GM23338 (cell line): ENCODE measurements around the gene PPA1. TPM values are rescaled to one million over a fixed set of nuclear protein-coding genes. Genes with fewer than 3 reads are reported as not detected.
"Not testable (repeated sequence)": the region's sequence is repeated elsewhere in the genome, so short reads cannot be mapped to it uniquely, and the experiment has no call there.

Source experiments
- ATAC-seq: fragments of 200-7000 bp; cut with Tn5 transposase; 3 replicates; pipeline ENCODE4 v1.9.1; 2020
- DNase-seq: peaks from one replicate; pipeline ENCODE4 v3.0.0-alpha.2; 2015; ENCODE audit warnings: low spot score
- H2AFZ ChIP-seq: fragments of 200-600 bp; sonication (generic); 2 replicates; pipeline ENCODE4 v1.8.0; 2016; ENCODE audit warnings: antibody characterized with exemption, mild to moderate bottlenecking, moderate library complexity
- H3F3A ChIP-seq: fragments of 200-600 bp; sonication (generic); replicated peaks from 2 replicates; pipeline ENCODE4 v1.8.0; 2017; ENCODE audit warnings: antibody characterized with exemption, mixed run types, low read depth
- H3K27ac ChIP-seq: fragments of 200-600 bp; sonication (generic); 2 replicates; pipeline ENCODE4 v1.6.1; 2016; ENCODE audit warnings: low read depth
- H3K27me3 ChIP-seq: fragments of 200-600 bp; sonication (generic); 2 replicates; pipeline ENCODE4 v1.8.0; 2016; ENCODE audit warnings: mild to moderate bottlenecking, mixed run types, moderate library complexity; ENCODE audit not compliant: insufficient read depth
- H3K36me3 ChIP-seq: fragments of 200-600 bp; sonication (generic); 2 replicates; pipeline ENCODE4 v1.8.0; 2016; ENCODE audit warnings: mild to moderate bottlenecking; ENCODE audit not compliant: insufficient read depth
- H3K4me1 ChIP-seq: fragments of 200-600 bp; sonication (generic); 2 replicates; pipeline ENCODE4 v1.8.0; 2016; ENCODE audit warnings: mild to moderate bottlenecking, moderate library complexity; ENCODE audit not compliant: insufficient read depth
- H3K4me2 ChIP-seq: fragments of 200-600 bp; sonication (generic); 2 replicates; pipeline ENCODE4 v1.7.1; 2017; ENCODE audit warnings: mixed run types
- H3K4me3 ChIP-seq: fragments of 200-600 bp; sonication (generic); 2 replicates; pipeline ENCODE4 v1.6.1; 2016; ENCODE audit warnings: mixed run types
- H3K79me2 ChIP-seq: fragments of 200-600 bp; sonication (generic); replicated peaks from 2 replicates; pipeline ENCODE4 v1.8.0; 2017; ENCODE audit warnings: mild to moderate bottlenecking; ENCODE audit not compliant: insufficient read depth
- H3K9me2 ChIP-seq: fragments of 200-600 bp; sonication (generic); 2 replicates; pipeline ENCODE4 v1.8.0; 2017; ENCODE audit not compliant: insufficient read depth
- H4K20me1 ChIP-seq: fragments of 200-600 bp; sonication (generic); replicated peaks from 2 replicates; pipeline ENCODE4 v1.8.0; 2017; ENCODE audit warnings: mild to moderate bottlenecking; ENCODE audit not compliant: insufficient read depth
- H3K27ac Mint-ChIP-seq: 2 replicates; pipeline ENCODE4 v1.8.0; 2020; ENCODE audit warnings: inconsistent platforms, mild to moderate bottlenecking, moderate library complexity, mixed read lengths
- H3K27me3 Mint-ChIP-seq: 3 replicates; pipeline ENCODE4 v1.8.0; 2022; ENCODE audit warnings: low read depth, mild to moderate bottlenecking, moderate library complexity, mixed read lengths, inconsistent platforms; ENCODE audit not compliant: insufficient read depth, poor library complexity
- H3K36me3 Mint-ChIP-seq: 3 replicates; pipeline ENCODE4 v1.8.0; 2021; ENCODE audit warnings: low read depth, mild to moderate bottlenecking, inconsistent platforms, moderate library complexity, mixed read lengths
- H3K4me1 Mint-ChIP-seq: 3 replicates; pipeline ENCODE4 v1.8.0; 2020; ENCODE audit warnings: mild to moderate bottlenecking, inconsistent platforms, mixed read lengths
- H3K4me3 Mint-ChIP-seq: 3 replicates; pipeline ENCODE4 v1.8.0; 2021; ENCODE audit warnings: moderate library complexity, mild to moderate bottlenecking, inconsistent platforms, mixed read lengths
- H3K9me3 Mint-ChIP-seq: 3 replicates; pipeline ENCODE4 v1.8.0; 2020; ENCODE audit warnings: moderate library complexity, mild to moderate bottlenecking, inconsistent platforms, mixed read lengths
- CREB1 ChIP-seq: fragments of 250-450 bp; sonication (Bioruptor Pico); IDR thresholded peaks from 2 replicates; pipeline ENCODE4 v1.5.0; 2020; ENCODE audit warnings: low read depth, mild to moderate bottlenecking, moderate library complexity
- CTCF ChIP-seq, 2 experiments: fragments of 200-600 bp in 1 of 2; sonication (generic) in 1 of 2; conservative IDR thresholded peaks; 2 replicates each; pipeline versions ENCODE4 v1.5.1 to v1.6.1; 2016 to 2017; ENCODE audit warnings: antibody characterized with exemption in 2 of 2, low read depth in 2 of 2, mild to moderate bottlenecking in 2 of 2, moderate library complexity in 1 of 2
- ETS1 ChIP-seq: IDR thresholded peaks from 2 replicates; pipeline ENCODE4 v1.6.1; 2016; ENCODE audit warnings: antibody characterized with exemption
- JUNB ChIP-seq: IDR thresholded peaks from one replicate; pipeline ENCODE4 v1.6.1; 2016; ENCODE audit warnings: antibody characterized with exemption; ENCODE audit not compliant: unreplicated experiment
- POLR2AphosphoS5 ChIP-seq: IDR thresholded peaks from 2 replicates; pipeline ENCODE4 v1.6.1; 2016; ENCODE audit warnings: antibody characterized with exemption, low read depth
- STAT1 ChIP-seq: IDR thresholded peaks from one replicate; pipeline ENCODE4 v1.6.1; 2016; ENCODE audit warnings: antibody characterized with exemption; ENCODE audit not compliant: unreplicated experiment
- ZNF114 ChIP-seq: fragments of 250-450 bp; sonication (Bioruptor Pico); IDR thresholded peaks from 2 replicates; pipeline ENCODE4 v1.5.0; 2020; ENCODE audit warnings: mild to moderate bottlenecking, moderate library complexity
- ZNF462 ChIP-seq: fragments of 250-450 bp; sonication (Bioruptor Pico); IDR thresholded peaks from 2 replicates; pipeline ENCODE4 v1.5.0; 2020; ENCODE audit warnings: mild to moderate bottlenecking, moderate library complexity
- polyA plus RNA-seq: library from polyadenylated mRNA; unstranded; fragments of >200 nt; fragmentation: Nextera tagmentation; extraction: Ambion mirVana; gene quantifications from 2 replicates; pipeline ENCODE4 v1.2.1, GENCODE V29; 2016
- total RNA-seq: library from RNA; depleted of rRNA; stranded (reverse); fragments of >200 nt; shearing (Covaris generic); gene quantifications from 2 replicates; pipeline ENCODE4 v1.2.3, GENCODE V29; 2014

PPA1 gene
- total and polyA plus RNA-seq, 2 experiments from 2014 or later, result 135 to 228 TPM

GRCh38 chr10:70160798-70161197, 72.4 kb downstream of the PPA1 start (continued):
- TF ChIP-seq CTCF (conservative IDR thresholded peaks at IDR 0.05; ENCODE audit: low read depth in 2 of 2) (no peak), STAT1 (no peak), JUNB (no peak), POLR2AphosphoS5 (no peak), CREB1 (CRISPR knock-in tag) (no peak)

- Histone ChIP-seq H3K79me2 (peaks cover 54% of the 10 kb centered on the region), H4K20me1 (peaks cover 35% of the 10 kb centered on the region), H3K4me1 (peaks cover 15% of the 10 kb centered on the region)
- H3K9me2 ChIP-seq, H3K4me3 ChIP-seq, H2AFZ ChIP-seq, H3K9me3 Mint-ChIP-seq, H3K4me2 ChIP-seq, H3K27me3 Mint-ChIP-seq, H3K27ac ChIP-seq, H3F3A ChIP-seq, H3K36me3 ChIP-seq, DNase-seq, H3K27me3 ChIP-seq, H3K27ac Mint-ChIP-seq, H3K4me3 Mint-ChIP-seq, ATAC-seq: not testable (repeated sequence)
- H3K4me1 Mint-ChIP-seq, result peaks cover 21% of the 10 kb centered on the region; the same call in 2 of the 3 replicates
- peaks cover 46% of the 10 kb centered on the region for H3K36me3 Mint-ChIP-seq
These were observed 73.9 kb downstream of the PPA1 start for GRCh38 chr10:70159366-70159765.

GRCh38 chr10:70158113-70158512, 75.1 kb downstream of the PPA1 start:
- Histone ChIP-seq H3K27me3 (no peaks in the 10 kb centered on the region), H3K9me2 (no peaks in the 10 kb centered on the region), H3K36me3 (peaks cover 14% of the 10 kb centered on the region; the same call in 1 of the 2 replicates), H3K27ac (no peak overlapping the region), H3K4me2 (no peak overlapping the region), H2AFZ (no peak overlapping the region), H3K4me3 (no peak overlapping the region), H3K79me2 (peaks cover 41% of the 10 kb centered on the region), H4K20me1 (peaks cover 24% of the 10 kb centered on the region), H3K4me1 (peaks cover 10% of the 10 kb centered on the region), H3F3A (no peaks in the 10 kb centered on the region)
- Mint-ChIP-seq H3K4me1 (peaks cover 17% of the 10 kb centered on the region; the same call in 2 of the 3 replicates), H3K4me3 (no peak overlapping the region), H3K27ac (no peak overlapping the region), H3K36me3 (peaks cover 53% of the 10 kb centered on the region), H3K27me3 (peaks cover 2% of the 10 kb centered on the region), H3K9me3 (no peaks in the 10 kb centered on the region)
- DNase-seq (no peak), ATAC-seq (no peak)
- TF ChIP-seq CTCF (conservative IDR thresholded peaks at IDR 0.05; ENCODE audit: low read depth in 2 of 2) (no peak), STAT1 (no peak), ZNF462 (CRISPR knock-in tag) (no peak), CREB1 (CRISPR knock-in tag) (no peak), ETS1 (no peak), POLR2AphosphoS5 (no peak), ZNF114 (CRISPR knock-in tag) (no peak)
